ENCODE results near the gene OR8S1.
"Not testable (repeated sequence)": the region's sequence is repeated elsewhere in the genome, so short reads cannot be mapped to it uniquely, and the experiment has no call there.

The OR8S1 gene, protein sequence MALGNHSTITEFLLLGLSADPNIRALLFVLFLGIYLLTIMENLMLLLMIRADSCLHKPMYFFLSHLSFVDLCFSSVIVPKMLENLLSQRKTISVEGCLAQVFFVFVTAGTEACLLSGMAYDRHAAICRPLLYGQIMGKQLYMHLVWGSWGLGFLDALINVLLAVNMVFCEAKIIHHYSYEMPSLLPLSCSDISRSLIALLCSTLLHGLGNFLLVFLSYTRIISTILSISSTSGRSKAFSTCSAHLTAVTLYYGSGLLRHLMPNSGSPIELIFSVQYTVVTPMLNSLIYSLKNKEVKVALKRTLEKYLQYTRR

GRCh38 chr12:48525332-48525731 lies at the start of gene OR8S1:
Gene OR8S1, plus strand, starts transcription at chr12:48525632. Its CDS starts 0 bp downstream, at chr12:48525632.
- DNase-seq = no peak

DNA sequence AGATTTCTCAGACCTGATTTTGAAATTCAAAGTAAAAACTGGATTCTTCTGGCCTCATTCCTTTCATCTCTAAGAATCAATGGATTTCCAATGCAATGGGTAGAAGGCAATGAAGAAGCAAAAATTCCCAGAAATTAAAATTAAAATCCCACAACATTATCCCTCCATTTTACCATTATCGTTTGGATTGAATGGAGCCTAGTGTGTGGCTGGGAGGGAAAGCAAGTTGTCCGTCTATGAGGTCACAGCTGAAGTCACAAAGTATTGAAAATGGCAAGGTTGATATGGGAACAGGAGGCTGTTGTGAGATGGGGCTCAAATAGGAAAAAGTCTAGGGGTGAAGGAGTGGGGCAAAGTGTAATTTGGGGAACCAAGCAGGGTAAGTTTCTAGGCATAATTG lies 43.2 kb upstream of the OR8S1 start, which contains the start of gene C12orf54:
Gene C12orf54, plus strand, starts transcription at position 301 of the 400 bp plus-strand sequence. CDS start 799 bp downstream, outside the sequence.
- DNase-seq = no peak

DNA sequence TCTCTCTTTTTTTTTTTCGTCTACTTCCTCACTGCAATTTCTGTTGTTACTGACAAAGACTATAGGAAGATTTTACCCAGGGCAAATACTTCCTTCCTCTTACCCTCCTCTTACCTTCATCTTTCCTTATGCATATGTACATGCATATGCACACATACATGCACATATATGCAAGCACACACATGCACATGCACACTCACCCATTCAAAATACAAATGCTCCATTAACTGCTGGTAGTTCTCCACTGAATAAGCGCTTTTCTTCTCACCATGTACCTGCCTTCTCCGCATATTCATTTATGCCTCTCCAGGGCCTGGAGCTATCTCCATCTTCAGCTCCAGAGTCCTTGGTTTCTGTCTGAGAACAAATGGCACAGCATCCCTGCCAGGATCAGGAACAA lies 42.5 kb upstream of the OR8S1 start:
- DNase-seq = no peak

GRCh38 chr12:48486261-48486660 lies 39.2 kb upstream of the OR8S1 start:
- DNase-seq = no peak

DNA sequence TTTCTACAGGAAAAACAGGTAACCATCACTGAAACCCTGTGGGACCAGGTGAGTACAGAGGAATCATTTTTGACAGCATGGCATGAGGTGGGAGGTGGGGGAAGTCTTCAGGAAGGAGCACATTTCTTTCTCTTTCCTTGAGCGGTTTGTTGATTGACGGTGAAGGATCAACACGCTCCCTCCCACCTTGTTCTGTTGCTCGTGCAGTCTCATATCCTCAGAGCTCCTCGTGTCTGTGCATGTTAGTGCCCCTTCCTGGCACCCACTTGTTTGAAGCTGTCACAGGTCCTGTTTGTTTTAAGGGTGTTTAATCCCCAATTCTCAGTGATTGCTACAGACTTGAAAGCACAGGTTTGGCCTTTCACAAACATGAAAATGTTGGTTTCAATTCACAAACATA lies 38.8 kb upstream of the OR8S1 start:
- no peak for DNase-seq

DNA sequence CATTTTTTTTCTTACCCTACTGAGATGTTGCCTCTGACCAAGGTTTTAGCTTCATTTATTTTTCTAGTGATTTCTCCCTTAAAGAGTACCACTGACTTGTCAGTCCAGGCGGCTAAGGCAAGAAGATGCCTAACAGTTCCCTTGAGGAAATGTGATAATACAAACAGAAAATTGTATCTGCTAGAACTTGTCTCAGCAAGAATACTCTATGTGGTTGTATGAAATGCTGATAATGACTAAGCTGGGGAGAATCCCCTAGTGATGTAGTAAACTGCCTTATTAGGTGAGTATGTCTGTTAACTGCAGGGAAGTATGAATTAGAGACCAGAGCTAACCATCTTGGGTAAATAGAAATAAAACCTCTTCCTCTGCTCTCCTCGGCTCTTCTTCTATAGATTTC lies 36.4 kb upstream of the OR8S1 start:
- no peak for DNase-seq

GRCh38 chr12:48489456-48489855 lies 36.0 kb upstream of the OR8S1 start:
- not testable (repeated sequence) for DNase-seq

DNA sequence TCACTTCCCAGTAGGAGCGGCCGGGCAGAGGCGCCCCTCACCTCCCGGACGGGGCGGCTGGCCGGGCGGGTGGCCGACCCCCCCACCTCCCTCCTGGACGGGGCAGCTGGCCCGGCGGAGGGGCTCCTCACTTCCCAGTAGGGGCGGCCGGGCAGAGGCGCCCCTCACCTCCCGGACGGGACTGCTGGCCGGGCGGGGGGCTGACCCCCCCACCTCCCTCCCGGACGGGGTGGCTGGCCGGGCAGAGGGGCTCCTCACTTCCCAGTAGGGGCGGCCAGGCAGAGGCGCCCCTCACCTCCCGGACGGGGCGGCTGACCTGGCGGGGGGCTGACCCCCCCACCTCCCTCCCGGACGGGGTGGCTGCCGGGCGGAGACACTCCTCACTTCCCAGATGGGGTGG lies 25.2 kb upstream of the OR8S1 start:
- not testable (repeated sequence) for DNase-seq

GRCh38 chr12:48506836-48507235 lies 18.6 kb upstream of the OR8S1 start:
- not testable (repeated sequence) for DNase-seq

- no peak for DNase-seq
Measured at GRCh38 chr12:48508987-48509386, 16.4 kb upstream of the OR8S1 start.

DNA sequence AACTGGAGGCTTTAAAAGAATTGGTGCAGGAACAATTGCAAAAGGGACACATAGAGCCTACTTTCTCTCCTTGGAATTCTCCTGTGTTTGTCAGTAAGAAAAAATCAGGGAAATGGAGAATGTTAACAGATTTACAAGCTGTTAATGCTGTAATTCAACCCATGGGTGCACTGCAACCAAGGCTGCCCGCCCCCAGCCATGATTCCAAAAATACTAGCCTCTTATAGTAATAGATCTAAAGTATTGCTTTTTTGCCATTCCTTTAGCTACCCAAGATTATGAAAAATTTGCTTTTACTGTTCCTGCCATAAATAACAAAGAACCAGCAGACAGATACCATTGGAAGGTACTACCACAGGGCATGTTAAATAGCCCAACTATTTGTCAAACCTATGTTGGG lies 15.3 kb upstream of the OR8S1 start:
- no peak for DNase-seq

DNA sequence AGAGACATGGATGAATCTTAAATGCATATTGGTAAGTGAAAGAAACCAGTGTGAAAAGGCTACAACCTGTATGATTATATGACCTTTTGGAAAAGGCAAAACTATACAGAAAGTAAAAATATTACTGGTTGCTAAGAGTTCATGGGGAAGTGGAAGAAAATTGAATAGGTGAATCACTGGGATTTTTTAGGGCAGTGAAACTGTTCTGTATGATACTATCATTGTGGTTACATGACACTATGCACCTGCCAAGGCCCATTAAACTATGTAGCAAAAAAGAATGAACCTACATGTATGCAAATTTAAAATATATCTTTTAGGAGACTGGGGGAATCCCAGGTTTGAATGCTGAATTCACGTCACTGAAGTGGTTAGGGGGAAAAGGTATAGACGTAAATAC lies 12.6 kb upstream of the OR8S1 start:
- DNase-seq = no peak

DNA sequence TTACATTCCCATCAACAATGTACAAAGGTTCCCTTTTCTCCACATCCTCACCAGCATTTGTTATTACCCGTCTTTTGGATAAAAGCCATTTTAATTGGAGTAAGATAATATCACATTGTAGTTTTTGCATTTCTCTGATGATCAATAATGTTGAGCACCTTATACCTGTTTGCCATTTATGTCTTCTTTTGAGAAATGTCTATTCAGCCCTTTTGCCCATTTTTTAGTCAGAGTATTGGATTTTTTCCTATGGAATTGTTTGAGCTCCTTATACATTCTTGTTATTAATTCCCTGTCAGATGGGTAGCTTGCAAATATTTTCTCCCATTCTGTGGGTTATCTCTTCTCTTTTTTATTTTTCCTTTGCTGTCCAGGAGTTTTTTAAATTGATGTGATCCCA lies 10.7 kb upstream of the OR8S1 start:
- no peak for DNase-seq

GRCh38 chr12:48520381-48520780 lies 5.1 kb upstream of the OR8S1 start:
- not testable (repeated sequence) for DNase-seq

- no peak for DNase-seq
Measured at GRCh38 chr12:48527891-48528670, 2.6 kb downstream of the OR8S1 start.

GRCh38 chr12:48532601-48533000 lies 7.2 kb downstream of the OR8S1 start:
- DNase-seq = no peak

GRCh38 chr12:48536602-48537001 lies 11.2 kb downstream of the OR8S1 start:
- no peak for DNase-seq

GRCh38 chr12:48542300-48542928 lies 17.0 kb downstream of the OR8S1 start:
- no peak for DNase-seq

DNA sequence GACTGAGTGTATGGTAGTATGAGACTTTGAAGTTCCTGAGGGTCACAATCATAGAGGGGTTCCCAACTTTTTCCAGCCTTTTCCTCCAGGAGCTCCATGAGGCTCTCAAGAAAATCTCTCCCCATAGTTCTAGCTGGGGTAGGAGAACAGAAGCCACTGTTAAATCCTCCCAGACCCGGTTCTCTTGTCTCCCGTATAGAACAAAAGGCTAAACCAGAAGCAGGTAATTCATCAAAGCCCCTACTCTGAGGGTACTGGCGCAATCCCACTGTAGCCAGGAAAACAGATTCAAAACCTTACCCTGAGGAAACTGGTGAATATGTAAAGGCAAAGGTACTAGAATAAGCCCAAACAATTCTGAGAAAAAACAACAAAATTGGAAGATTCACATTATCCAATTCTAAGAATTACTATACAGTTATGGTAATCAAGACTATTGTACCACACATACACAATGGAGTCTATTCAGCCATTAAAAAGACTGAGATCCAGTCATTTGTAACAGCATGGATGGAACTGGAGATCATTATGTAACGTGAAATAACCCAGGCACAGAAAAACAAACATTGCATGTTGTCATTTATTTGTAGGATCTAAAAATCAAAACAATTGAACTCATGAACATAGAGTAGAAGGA lies 20.5 kb downstream of the OR8S1 start:
- no peak for DNase-seq

DNA sequence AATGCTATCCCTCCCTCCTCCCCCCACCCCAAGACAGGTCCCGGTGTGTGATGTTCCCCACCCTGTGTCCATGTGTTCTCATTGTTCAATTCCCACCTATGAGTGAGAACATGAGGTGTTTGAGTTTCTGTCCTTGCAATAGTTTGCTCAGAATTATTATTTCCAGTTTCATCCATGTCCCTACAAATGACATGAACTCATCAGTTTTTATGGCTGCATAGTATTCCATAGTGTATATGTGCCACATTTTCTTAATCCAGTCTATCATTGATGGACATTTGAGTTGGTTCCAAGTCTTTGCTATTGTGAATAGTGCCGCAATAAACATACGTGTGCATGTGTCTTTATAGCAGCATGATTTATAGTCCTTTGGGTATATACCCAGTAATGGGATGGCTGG lies 21.6 kb downstream of the OR8S1 start:
- not testable (repeated sequence) for DNase-seq

GRCh38 chr12:48551636-48552035 lies 26.2 kb downstream of the OR8S1 start:
- DNase-seq = not testable (repeated sequence)

DNA sequence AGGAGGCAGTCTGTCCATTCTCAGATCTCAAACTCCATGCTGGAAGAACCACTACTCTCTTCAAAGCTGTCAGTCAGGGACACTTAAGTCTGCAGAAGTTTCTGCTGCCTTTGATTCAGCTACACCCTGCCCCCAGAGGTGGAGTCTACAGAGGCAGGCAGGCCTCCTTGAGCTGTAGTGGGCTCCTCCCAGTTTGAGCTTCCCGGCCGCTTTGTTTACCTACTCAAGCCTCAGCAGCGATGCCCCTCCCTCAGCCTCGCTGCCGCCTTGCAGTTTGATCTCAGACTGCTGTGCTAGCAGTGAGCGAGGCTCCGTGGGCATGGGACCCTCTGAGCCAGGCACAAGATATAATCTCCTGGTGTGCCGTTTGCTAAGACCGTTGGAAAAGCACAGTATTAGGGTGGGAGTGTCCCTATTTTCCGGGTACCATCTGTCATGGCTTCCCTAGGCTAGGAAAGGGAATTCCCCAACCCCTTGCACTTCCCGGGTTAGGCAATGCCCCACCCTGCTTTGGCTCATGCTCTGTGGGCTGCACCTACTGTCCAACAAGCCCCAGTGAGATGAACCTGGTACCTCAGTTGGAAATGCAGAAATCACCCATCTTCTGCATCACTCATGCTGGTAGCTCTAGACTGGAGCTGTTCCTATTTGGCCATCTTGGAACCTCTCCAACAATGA lies 28.4 kb downstream of the OR8S1 start:
- DNase-seq = not testable (repeated sequence)

GRCh38 chr12:48556631-48557030 lies 31.2 kb downstream of the OR8S1 start:
- DNase-seq = no peak

Measured in GOT3 (cell line).